Fibroblast of pulmonary artery (primary cell): ENCODE measurements around the gene MICA.
"Not testable (repeated sequence)": the region's sequence is repeated elsewhere in the genome, so short reads cannot be mapped to it uniquely, and the experiment has no call there.

ENCODE experiments used
- DNase-seq: peaks from one replicate; pipeline ENCODE4 v3.0.0-alpha.2; 2010; ENCODE audit warnings: low read depth
- H3K4me3 ChIP-seq: replicated peaks from 2 replicates; pipeline ENCODE4 v1.5.1; 2011; ENCODE audit warnings: low read depth, mild to moderate bottlenecking, control low read depth, low read length, moderate library complexity
- CTCF ChIP-seq: IDR thresholded peaks from 2 replicates; pipeline ENCODE4 v1.5.1; 2011; ENCODE audit warnings: mild to moderate bottlenecking, control low read depth, low read length, inconsistent platforms; ENCODE audit errors: missing control alignments

MICA gene

GRCh38 chr6:31426395-31427354 is 23.3 kb downstream of the MICA start:
- no peak overlapping the region for H3K4me3 ChIP-seq
- no peak for DNase-seq
- no peak for TF ChIP-seq CTCF

- H3K4me3 ChIP-seq = no peak overlapping the region
- no peak for TF ChIP-seq CTCF
These were observed 27.1 kb downstream of the MICA start for GRCh38 chr6:31430449-31430848.

GRCh38 chr6:31435051-31435450 is 31.7 kb downstream of the MICA start:
- not testable (repeated sequence) for DNase-seq, H3K4me3 ChIP-seq

More at GRCh38 chr6:31430449-31430848, 27.1 kb downstream of the MICA start:
- no peak for DNase-seq

- TF ChIP-seq CTCF = no peak
- H3K4me3 ChIP-seq = no peak overlapping the region
- no peak for DNase-seq
These were observed 34.8 kb downstream of the MICA start for GRCh38 chr6:31438222-31438621.

- no peak for DNase-seq
- no peak overlapping the region for H3K4me3 ChIP-seq
- TF ChIP-seq CTCF = no peak
These were observed 35.3 kb downstream of the MICA start for GRCh38 chr6:31438677-31439076.

GRCh38 chr6:31441365-31442267 is 38.2 kb downstream of the MICA start:
- peak overlapping the region; percentile 21 for H3K4me3 ChIP-seq
- TF ChIP-seq CTCF = peak; percentile 78
- peak; percentile 62 for DNase-seq

GRCh38 chr6:31446481-31446880 is 43.1 kb downstream of the MICA start:
- no peak for TF ChIP-seq CTCF
- H3K4me3 ChIP-seq = no peak overlapping the region
- no peak for DNase-seq

GRCh38 chr6:31446999-31447789 is 43.8 kb downstream of the MICA start:
- H3K4me3 ChIP-seq, DNase-seq: not testable (repeated sequence)
